Esophagus squamous epithelium (tissue), 4 donors: ENCODE measurements around the gene XPNPEP1.

ENCODE experiments used
- CTCF ChIP-seq, 6 experiments: fragments of 450-650 bp in 4 of 6; fragments of 200-600 bp in 2 of 6; sonication (generic) in 2 of 6; IDR thresholded peaks; one replicate each; pipeline ENCODE4 v1.5.1; 2016 to 2019; ENCODE audit warnings: antibody characterized with exemption in 6 of 6, mild to moderate bottlenecking in 4 of 6, moderate library complexity in 4 of 6
- POLR2A ChIP-seq, 4 donors: fragments of 450-650 bp; IDR thresholded peaks; one replicate each; pipeline ENCODE4 v1.6.1; 2017; ENCODE audit warnings: antibody characterized with exemption in 4 of 4, mild to moderate bottlenecking in 4 of 4, moderate library complexity in 3 of 4

- TF ChIP-seq CTCF (IDR thresholded peaks at IDR 0.05) = no peak
- no peak for TF ChIP-seq POLR2A (IDR thresholded peaks at IDR 0.05)
Measured at GRCh38 chr10:109862738-109863137, 60.6 kb downstream of the XPNPEP1 start.
